ENCODE results near the gene KNDC1. TPM values are rescaled to one million over a fixed set of nuclear protein-coding genes. Genes with fewer than 3 reads are reported as not detected.

The KNDC1 gene
- total and polyA plus RNA-seq, 10 of the 15 experiments (the other 5 are each of a cell fraction or from before 2014, with no cell fraction given), result 0.03 to 0.11 (median 0.05) TPM; not detected in 7

GRCh38 chr10:133170092-133170491, 10.1 kb downstream of the KNDC1 start:
- BruUV-seq (replicated peaks), result no TSS peak
- H3K9ac ChIP-seq (ENCODE audit: control insufficient read depth, insufficient read depth, low read length), result no peak overlapping the region
- H3K4me3 ChIP-seq, result no peak overlapping the region
- no peaks in the 10 kb centered on the region; the same call in 2 of the 3 replicates for H3K9me3 ChIP-seq (replicated peaks; ENCODE audit: control insufficient read depth, insufficient read depth, low read length)
- ATAC-seq (no peak), FAIRE-seq (no peak), DNase-seq (ENCODE audit: low read depth, low spot score) (no peak)
- in situ Hi-C loops (cut with MboI), result no loop called here
- H3K4me2 ChIP-seq (ENCODE audit: control insufficient read depth, insufficient read depth), result no peak overlapping the region
- intact Hi-C loops (cut with micrococcal nuclease; ENCODE audit: unreplicated experiment), result no loop called here
- POLR2A ChIA-PET, result no interaction called here
- H3K4me1 ChIP-seq (ENCODE audit: control insufficient read depth, insufficient read depth, low read length), result no peaks in the 10 kb centered on the region
- no peaks in the 10 kb centered on the region for H3K79me2 ChIP-seq (ENCODE audit: control insufficient read depth, insufficient read depth, low read length)
- WGBS (ENCODE audit: insufficient coverage, insufficient replicate concordance, low lambda C conversion rate, missing lambda C conversion rate), result 38% methylated on average over 17 of the region's 17 CpGs
- SMC1A ChIA-PET (ENCODE audit: uncharacterized antibody, unreplicated experiment), result no interaction called here
- no peaks in the 10 kb centered on the region for H3K27me3 ChIP-seq (replicated peaks in 1 of 2; ENCODE audit: control insufficient read depth in 2 of 2, insufficient read depth in 2 of 2, low read length in 1 of 2)
- H4K20me1 ChIP-seq (ENCODE audit: control insufficient read depth, insufficient read depth), result no peaks in the 10 kb centered on the region
- H3K36me3 ChIP-seq (ENCODE audit: control insufficient read depth in 2 of 2, insufficient read depth in 2 of 2, low read length in 1 of 2), result no peaks in the 10 kb centered on the region
- CTCF ChIA-PET, result no interaction called here
- H3K27ac ChIP-seq (ENCODE audit: control insufficient read depth, insufficient read depth), result no peak overlapping the region
- H2AFZ ChIP-seq (ENCODE audit: control insufficient read depth, low read depth, low read length), result no peak overlapping the region
- RAD21 ChIA-PET (ENCODE audit: unreplicated experiment), result no interaction called here
- TF ChIP-seq, protein P1, sequence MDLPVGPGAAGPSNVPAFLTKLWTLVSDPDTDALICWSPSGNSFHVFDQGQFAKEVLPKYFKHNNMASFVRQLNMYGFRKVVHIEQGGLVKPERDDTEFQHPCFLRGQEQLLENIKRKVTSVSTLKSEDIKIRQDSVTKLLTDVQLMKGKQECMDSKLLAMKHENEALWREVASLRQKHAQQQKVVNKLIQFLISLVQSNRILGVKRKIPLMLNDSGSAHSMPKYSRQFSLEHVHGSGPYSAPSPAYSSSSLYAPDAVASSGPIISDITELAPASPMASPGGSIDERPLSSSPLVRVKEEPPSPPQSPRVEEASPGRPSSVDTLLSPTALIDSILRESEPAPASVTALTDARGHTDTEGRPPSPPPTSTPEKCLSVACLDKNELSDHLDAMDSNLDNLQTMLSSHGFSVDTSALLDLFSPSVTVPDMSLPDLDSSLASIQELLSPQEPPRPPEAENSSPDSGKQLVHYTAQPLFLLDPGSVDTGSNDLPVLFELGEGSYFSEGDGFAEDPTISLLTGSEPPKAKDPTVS (IDR thresholded peaks at IDR 0.05; ENCODE audit: low read depth, low read length), result no peak
- TF ChIP-seq STAT3 (IDR thresholded peaks at IDR 0.05; ENCODE audit: low read depth, low read length) (no peak), PBX3 (IDR thresholded peaks at IDR 0.05; ENCODE audit: insufficient replicate concordance, low read depth, low read length) (no peak), CHD1 (IDR thresholded peaks at IDR 0.05; ENCODE audit: low read depth, low read length) (no peak), CEBPB (IDR thresholded peaks at IDR 0.05; ENCODE audit: borderline replicate concordance in 1 of 2, low read depth in 2 of 2, low read length in 2 of 2) (no peak), NFYA (IDR thresholded peaks at IDR 0.05; ENCODE audit: borderline replicate concordance, low read depth, low read length) (no peak), ZBTB40 (IDR thresholded peaks at IDR 0.05; ENCODE audit: borderline replicate concordance) (no peak), CEBPZ (IDR thresholded peaks at IDR 0.05; ENCODE audit: low read depth, low read length) (no peak), PML (IDR thresholded peaks at IDR 0.05; ENCODE audit: low read length) (no peak), MYB (IDR thresholded peaks at IDR 0.05; ENCODE audit: borderline replicate concordance, low read depth, low read length) (no peak), PAX8 (IDR thresholded peaks at IDR 0.05) (no peak), IKZF2 (IDR thresholded peaks at IDR 0.05) (no peak), TCF12 (IDR thresholded peaks at IDR 0.05; ENCODE audit: low read depth, low read length) (no peak), CBX3 (IDR thresholded peaks at IDR 0.05; ENCODE audit: borderline replicate concordance, low read depth) (no peak)
